M059J (cell line): ENCODE measurements around the gene SIGLEC1. TPM values are rescaled to one million over a fixed set of nuclear protein-coding genes. Genes with fewer than 3 reads are reported as not detected.

Source experiments
- DNase-seq: peaks from one replicate; pipeline ENCODE4 v3.0.0-alpha.2; 2012; ENCODE audit warnings: low read depth
- total RNA-seq: library from RNA; depleted of rRNA; stranded (reverse); fragments of >200 nt; shearing (Covaris generic); gene quantifications from 2 replicates; pipeline ENCODE4 v1.2.3, GENCODE V29; 2014

The SIGLEC1 gene
- total RNA-seq, 1 experiment from 2014 or later = not detected

GRCh38 chr20:3679749-3680700 lies 32.4 kb downstream of the SIGLEC1 start:
- peak; percentile 80 for DNase-seq

- no peak for DNase-seq
These were observed 33.3 kb downstream of the SIGLEC1 start for GRCh38 chr20:3678856-3679720.

- DNase-seq = no peak
These were observed 34.2 kb downstream of the SIGLEC1 start for GRCh38 chr20:3678198-3678597.

GRCh38 chr20:3677733-3678132 lies 34.7 kb downstream of the SIGLEC1 start:
- DNase-seq = no peak

- no peak for DNase-seq
These were observed 37.2 kb downstream of the SIGLEC1 start for GRCh38 chr20:3674995-3675900.

GRCh38 chr20:3674447-3674846 lies 38.0 kb downstream of the SIGLEC1 start:
- no peak for DNase-seq

GRCh38 chr20:3673221-3674070 lies 39.0 kb downstream of the SIGLEC1 start:
- no peak for DNase-seq

GRCh38 chr20:3672547-3673171 lies 39.7 kb downstream of the SIGLEC1 start:
- no peak for DNase-seq

GRCh38 chr20:3671986-3672546 lies 40.3 kb downstream of the SIGLEC1 start:
- no peak for DNase-seq

GRCh38 chr20:3670945-3671344 lies 41.5 kb downstream of the SIGLEC1 start:
- no peak for DNase-seq

- DNase-seq = peak; percentile 56
These were observed 41.9 kb downstream of the SIGLEC1 start for GRCh38 chr20:3670511-3670910.

- peak; percentile 28 for DNase-seq
These were observed 42.6 kb downstream of the SIGLEC1 start for GRCh38 chr20:3669710-3670367.

GRCh38 chr20:3667434-3668037 lies 44.9 kb downstream of the SIGLEC1 start:
- DNase-seq = no peak

GRCh38 chr20:3663858-3664257 lies 48.5 kb downstream of the SIGLEC1 start:
- no peak for DNase-seq

- DNase-seq = no peak
These were observed 49.2 kb downstream of the SIGLEC1 start, which contains the start of gene GFRA4 for GRCh38 chr20:3663031-3663701. Gene GFRA4 (minus strand): TSS chr20:3663399. CDS start chr20:3663399, 0 bp downstream.
